LoVo (cell line): ENCODE measurements around the gene CFAP52.
"Not testable (repeated sequence)": the region's sequence is repeated elsewhere in the genome, so short reads cannot be mapped to it uniquely, and the experiment has no call there.

ENCODE experiments used
- DNase-seq: peaks from one replicate; pipeline ENCODE4 v3.0.0-alpha.2; 2016; ENCODE audit warnings: low spot score

The CFAP52 gene, protein sequence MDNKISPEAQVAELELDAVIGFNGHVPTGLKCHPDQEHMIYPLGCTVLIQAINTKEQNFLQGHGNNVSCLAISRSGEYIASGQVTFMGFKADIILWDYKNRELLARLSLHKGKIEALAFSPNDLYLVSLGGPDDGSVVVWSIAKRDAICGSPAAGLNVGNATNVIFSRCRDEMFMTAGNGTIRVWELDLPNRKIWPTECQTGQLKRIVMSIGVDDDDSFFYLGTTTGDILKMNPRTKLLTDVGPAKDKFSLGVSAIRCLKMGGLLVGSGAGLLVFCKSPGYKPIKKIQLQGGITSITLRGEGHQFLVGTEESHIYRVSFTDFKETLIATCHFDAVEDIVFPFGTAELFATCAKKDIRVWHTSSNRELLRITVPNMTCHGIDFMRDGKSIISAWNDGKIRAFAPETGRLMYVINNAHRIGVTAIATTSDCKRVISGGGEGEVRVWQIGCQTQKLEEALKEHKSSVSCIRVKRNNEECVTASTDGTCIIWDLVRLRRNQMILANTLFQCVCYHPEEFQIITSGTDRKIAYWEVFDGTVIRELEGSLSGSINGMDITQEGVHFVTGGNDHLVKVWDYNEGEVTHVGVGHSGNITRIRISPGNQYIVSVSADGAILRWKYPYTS

GRCh38 chr17:9576521-9577372, at the start of gene CFAP52:
Gene CFAP52, plus strand, starts transcription at chr17:9576642. Its CDS starts 54 bp downstream, at chr17:9576696.
- peak; percentile 48 for DNase-seq

GRCh38 chr17:9527788-9528187, 48.7 kb upstream of the CFAP52 start:
- no peak for DNase-seq

DNA sequence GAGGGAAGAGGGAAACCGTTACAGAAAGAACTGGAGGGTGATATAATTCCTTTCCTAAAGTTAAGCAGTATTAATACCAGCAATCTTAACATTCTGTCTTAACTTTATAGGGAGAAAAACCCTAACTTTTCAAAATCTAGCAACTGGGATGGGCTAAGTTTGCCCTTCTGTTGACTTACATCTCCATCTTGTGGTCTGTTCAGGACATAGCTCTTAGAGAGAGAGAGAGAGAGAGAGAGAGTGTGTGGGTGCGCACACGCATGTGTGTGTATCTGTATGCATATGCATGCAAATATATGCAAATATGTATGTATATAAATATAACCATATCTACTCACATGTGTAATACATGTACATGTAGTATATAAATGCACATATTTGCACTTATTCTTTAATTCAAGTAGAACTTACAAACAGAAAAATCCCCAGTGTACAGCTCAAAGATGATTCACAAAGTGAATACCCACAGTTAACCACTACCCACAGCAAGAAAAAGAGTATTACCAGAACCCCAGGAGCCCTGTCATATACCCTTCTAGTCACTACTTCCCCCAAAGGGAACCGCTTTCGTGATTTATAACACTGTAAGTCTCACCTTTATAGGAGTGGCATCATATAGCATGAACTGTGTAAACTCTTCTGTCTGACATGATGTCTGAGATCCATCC, 47.3 kb upstream of the CFAP52 start:
- no peak for DNase-seq

DNA sequence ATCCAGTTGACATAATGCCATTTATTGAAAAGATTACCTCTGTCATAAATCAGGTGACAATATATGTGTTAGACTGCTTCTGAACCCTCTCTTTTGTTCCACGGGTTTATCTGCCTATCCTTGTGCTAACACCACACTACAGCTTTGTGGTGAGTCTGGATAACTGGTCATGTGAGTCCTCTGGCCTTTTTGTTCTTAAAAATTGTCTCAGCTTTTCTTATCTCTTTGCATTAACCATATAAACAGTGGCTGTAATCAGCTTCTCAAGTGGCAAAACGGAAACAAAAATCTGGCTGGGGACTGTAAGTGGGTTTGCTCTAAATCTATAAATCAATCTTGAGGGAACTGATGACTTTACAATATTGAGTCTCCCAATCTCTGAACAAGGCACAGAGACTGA, 45.4 kb upstream of the CFAP52 start:
- no peak for DNase-seq

GRCh38 chr17:9532715-9533114, 43.7 kb upstream of the CFAP52 start:
- no peak for DNase-seq

GRCh38 chr17:9533441-9533840, 43.0 kb upstream of the CFAP52 start:
- no peak for DNase-seq

GRCh38 chr17:9536061-9536460, 40.4 kb upstream of the CFAP52 start:
- no peak for DNase-seq

- DNase-seq = no peak
These were observed 39.2 kb upstream of the CFAP52 start for GRCh38 chr17:9537177-9537776.

GRCh38 chr17:9538626-9539025, 37.8 kb upstream of the CFAP52 start:
- DNase-seq = no peak

GRCh38 chr17:9541718-9542117, 34.7 kb upstream of the CFAP52 start:
- DNase-seq = no peak

GRCh38 chr17:9544221-9544620, 32.2 kb upstream of the CFAP52 start:
- no peak for DNase-seq

DNA sequence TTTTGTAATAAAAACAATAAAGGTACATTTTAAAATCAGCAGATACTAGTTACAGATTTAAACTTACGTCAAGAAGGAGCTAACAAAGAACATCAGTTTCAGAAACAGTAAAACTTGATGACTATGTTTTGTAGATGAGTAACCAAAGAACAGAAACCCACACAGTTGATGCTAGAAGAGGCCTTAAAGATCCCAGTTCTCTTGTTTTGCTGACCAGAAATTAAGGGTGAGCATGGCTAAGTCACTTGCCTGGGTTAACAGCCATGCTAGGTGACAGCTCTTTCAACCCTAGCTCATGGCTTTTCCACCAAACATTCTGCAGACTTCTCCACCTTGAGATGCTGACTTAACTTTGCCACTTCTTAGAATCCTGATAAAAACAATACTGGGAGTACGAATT, 27.2 kb upstream of the CFAP52 start:
- DNase-seq = no peak

DNA sequence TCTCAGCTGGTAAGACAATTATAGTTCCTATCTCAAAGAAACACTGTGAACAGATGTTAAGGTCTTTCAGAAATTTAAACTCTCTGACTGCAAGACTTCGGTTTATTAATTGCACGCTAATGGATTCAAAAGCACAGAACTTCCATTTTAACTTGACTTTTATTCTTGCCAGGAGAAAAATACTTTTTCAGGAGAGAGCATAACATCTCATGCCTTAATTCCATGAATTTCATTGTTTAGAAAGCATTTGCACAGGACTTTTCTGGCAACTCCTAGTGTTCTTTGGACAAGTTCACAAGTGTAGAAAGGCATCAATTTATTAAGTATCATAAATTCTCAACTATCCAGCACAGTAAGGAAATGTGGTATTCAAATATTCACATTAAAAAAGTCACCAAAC, 23.3 kb upstream of the CFAP52 start:
- DNase-seq = no peak

- no peak for DNase-seq
These were observed 22.8 kb upstream of the CFAP52 start for GRCh38 chr17:9553596-9553995.

- DNase-seq = peak; percentile 58
These were observed 21.7 kb upstream of the CFAP52 start for GRCh38 chr17:9554715-9555114.

GRCh38 chr17:9557161-9557755, 19.2 kb upstream of the CFAP52 start:
- DNase-seq = no peak

- no peak for DNase-seq
These were observed 18.6 kb upstream of the CFAP52 start for GRCh38 chr17:9557857-9558256.

DNA sequence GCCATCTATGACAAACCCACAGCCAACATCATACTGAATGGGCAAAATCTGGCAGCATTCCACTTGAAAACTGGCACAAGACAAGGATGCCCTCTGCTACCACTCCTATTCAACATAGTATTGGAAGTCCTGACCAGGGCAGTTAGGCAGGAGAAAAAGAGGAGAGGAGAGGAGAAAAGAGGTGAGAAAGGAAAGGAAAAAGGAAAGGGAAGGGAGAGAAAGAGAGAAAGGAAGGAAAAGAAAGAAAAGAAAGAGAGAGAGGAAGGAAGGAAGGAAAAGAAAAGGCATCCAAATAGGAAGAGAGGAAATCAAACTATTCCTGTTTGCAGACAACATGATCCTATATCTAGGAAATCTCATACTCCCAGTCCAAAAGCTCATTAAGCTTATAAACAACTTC, 12.3 kb upstream of the CFAP52 start:
- no peak for DNase-seq

DNA sequence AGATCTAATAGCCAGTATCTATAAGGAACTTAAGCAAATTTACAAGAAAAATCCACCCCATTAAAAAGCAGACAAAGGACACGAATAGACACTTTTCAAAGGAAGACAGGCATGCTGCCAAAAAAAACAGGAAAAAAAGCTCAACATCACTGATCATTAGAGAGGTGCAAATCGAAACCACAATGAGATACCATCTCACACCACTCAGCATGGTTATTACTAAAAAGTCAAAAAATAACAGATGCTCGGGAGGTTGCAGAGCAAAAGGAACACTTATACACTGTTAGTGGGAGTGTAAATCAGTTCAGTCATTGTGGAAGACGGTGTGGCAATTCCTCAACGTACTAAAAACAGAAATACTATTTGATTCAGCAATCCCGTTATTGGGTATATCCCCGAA, 10.4 kb upstream of the CFAP52 start:
- DNase-seq = no peak

GRCh38 chr17:9566739-9567138, 9.7 kb upstream of the CFAP52 start:
- not testable (repeated sequence) for DNase-seq

GRCh38 chr17:9568004-9568403, 8.4 kb upstream of the CFAP52 start:
- DNase-seq = no peak
